Brain microvascular endothelial cell (primary cell): ENCODE measurements around the gene NOL4L.

Experiments used
- DNase-seq: peaks from one replicate; pipeline ENCODE4 v3.0.0-alpha.2; 2020
- H3K27ac ChIP-seq: fragments of 250-450 bp; sonication (Bioruptor Pico); 2 replicates; pipeline ENCODE4 v1.5.1; 2020; ENCODE audit warnings: mild to moderate bottlenecking, moderate library complexity
- H3K27me3 ChIP-seq: fragments of 250-450 bp; sonication (Bioruptor Pico); replicated peaks from 2 replicates; pipeline ENCODE4 v1.5.1; 2020; ENCODE audit warnings: mild to moderate bottlenecking
- H3K36me3 ChIP-seq: fragments of 250-450 bp; sonication (Bioruptor Pico); replicated peaks from 2 replicates; pipeline ENCODE4 v1.5.1; 2020; ENCODE audit warnings: mild to moderate bottlenecking
- H3K4me3 ChIP-seq: 2 replicates; pipeline ENCODE4 v1.5.1; 2011; ENCODE audit warnings: low read depth, mild to moderate bottlenecking, control low read depth, low read length, moderate library complexity
- CTCF ChIP-seq: IDR thresholded peaks from 2 replicates; pipeline ENCODE4 v1.5.1; 2011; ENCODE audit warnings: low read depth, mild to moderate bottlenecking, moderate library complexity, low read length, control low read depth, inconsistent platforms; ENCODE audit errors: missing control alignments
- in situ Hi-C: cut with HindIII; loops from 2 replicates; pipeline ENCODE4 v1.10.0; 2017; ENCODE audit warnings: low sequenced_read_pairs, low pct_ligation_motif_present

The NOL4L gene

DNA sequence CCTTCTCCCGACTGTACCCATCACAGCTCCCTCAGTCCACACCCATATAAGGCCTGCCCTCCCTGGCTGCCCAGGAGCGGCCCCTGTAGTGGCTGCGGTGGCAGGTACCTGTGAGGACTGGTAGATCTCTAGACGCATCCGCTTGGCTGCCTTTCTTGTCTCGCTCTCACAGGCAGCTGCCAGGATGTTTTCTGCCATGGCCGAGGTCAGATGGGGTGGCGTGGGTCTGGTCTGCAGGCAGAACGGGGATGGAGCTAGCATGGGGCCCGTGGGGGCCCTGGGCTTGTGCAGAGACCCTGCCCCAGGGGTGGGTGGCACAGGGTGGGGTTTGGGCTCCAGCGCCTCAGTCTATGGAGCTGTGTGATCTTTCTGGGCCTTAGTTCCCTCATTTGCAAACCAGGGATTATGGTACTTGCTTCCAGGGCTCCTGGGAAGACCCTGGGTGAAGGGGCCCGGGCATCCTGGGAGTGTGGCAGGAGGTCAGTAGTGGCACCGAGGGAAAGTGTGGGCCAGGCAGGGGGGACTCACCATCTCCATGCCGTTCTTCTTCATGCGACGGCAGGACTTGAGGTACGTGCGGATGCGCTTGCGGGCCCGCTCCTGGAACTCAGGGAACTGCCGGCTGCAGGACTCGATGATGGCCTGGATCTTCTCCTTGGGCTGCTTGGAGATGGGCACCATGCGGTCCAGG is 132.2 kb downstream of the NOL4L start:
- no peak overlapping the region for H3K27ac ChIP-seq

GRCh38 chr20:32451682-32452461 is 133.3 kb downstream of the NOL4L start:
- no peak overlapping the region for H3K27ac ChIP-seq
- peaks cover 93% of the 10 kb centered on the region for H3K36me3 ChIP-seq
- H3K27me3 ChIP-seq, result no peaks in the 10 kb centered on the region
- TF ChIP-seq CTCF, result peak; percentile 19
- no peak overlapping the region for H3K4me3 ChIP-seq
- in situ Hi-C loops, result no loop called here
- DNase-seq, result no peak

More for the DNA sequence above, 132.2 kb downstream of the NOL4L start:
- in situ Hi-C loops, result no loop called here
- Histone ChIP-seq H3K27me3 (no peaks in the 10 kb centered on the region), H3K36me3 (peaks cover 84% of the 10 kb centered on the region), H3K4me3 (no peak overlapping the region)
- TF ChIP-seq CTCF, result no peak
- no peak for DNase-seq

DNA sequence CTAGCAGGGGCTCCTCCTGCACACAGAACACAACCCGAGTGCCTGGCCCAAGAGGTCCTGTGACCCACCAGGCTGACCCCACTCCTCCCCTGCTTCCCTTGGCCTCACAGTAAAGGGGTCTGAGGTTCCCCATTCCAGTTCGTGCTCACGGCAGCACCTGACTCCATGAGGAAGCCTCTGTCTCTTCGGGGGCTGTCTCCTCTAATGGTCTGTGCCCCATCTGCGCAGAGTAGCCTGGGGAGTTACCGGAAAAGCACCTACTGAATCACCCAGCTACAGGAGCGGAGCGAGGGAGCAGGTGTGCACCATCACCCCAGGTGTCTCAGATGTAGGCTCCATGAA is 133.8 kb downstream of the NOL4L start:
- no peak for TF ChIP-seq CTCF
- Histone ChIP-seq H3K27ac (no peak overlapping the region), H3K36me3 (peaks cover 97% of the 10 kb centered on the region), H3K4me3 (no peak overlapping the region), H3K27me3 (no peaks in the 10 kb centered on the region)
- in situ Hi-C loops, result no loop called here
- no peak for DNase-seq

DNA sequence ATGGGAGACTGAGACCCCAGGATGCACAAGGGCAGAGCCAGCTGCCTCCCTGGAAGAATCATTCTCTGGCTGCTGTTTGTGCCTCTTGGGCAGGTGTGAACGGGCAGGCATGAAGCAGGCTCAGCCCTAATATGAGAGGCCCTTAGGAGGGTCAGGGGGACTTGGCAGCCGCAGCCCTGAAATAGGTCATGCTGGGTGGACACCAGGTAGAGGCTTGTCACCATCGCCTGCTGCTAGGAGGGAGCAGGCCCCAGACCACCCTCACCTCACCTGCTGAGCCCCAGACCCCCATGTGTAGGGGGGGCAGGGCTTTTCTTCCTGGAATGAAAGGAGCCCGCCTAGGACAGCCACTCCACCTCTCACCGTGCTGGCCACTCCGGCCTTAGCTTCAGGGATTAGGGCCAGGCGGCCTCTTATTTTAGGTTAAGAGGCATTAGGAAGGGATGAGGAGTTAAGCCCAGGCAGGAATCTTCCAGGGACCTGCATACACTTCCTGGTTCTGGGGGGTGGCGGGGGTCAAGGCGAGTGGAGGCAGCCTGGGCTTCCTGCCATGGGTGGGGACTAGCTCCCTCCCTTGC is 134.6 kb downstream of the NOL4L start:
- no peak for TF ChIP-seq CTCF
- in situ Hi-C loops, result no loop called here
- Histone ChIP-seq H3K4me3 (no peak overlapping the region), H3K36me3 (peaks cover 97% of the 10 kb centered on the region), H3K27ac (no peak overlapping the region), H3K27me3 (no peaks in the 10 kb centered on the region)
- DNase-seq, result no peak

GRCh38 chr20:32449890-32450401 is 135.2 kb downstream of the NOL4L start:
- Histone ChIP-seq H3K36me3 (peaks cover 96% of the 10 kb centered on the region), H3K4me3 (no peak overlapping the region), H3K27me3 (no peaks in the 10 kb centered on the region), H3K27ac (no peak overlapping the region)
- in situ Hi-C loops, result no loop called here
- DNase-seq, result no peak
- no peak for TF ChIP-seq CTCF
